ENCODE data around the gene KAT2B. TPM values are rescaled to one million over a fixed set of nuclear protein-coding genes. Genes with fewer than 3 reads are reported as not detected.
"Not testable (repeated sequence)": the region's sequence is repeated elsewhere in the genome, so short reads cannot be mapped to it uniquely, and the experiment has no call there.

KAT2B gene
- total RNA-seq, 1 experiment from 2014 or later = 11.3 TPM

- peak; percentile 84 for DNase-seq (ENCODE audit: low read depth)
These were observed 1.0 kb downstream of the KAT2B start for GRCh38 chr3:20041197-20041780.

- no peak for DNase-seq (ENCODE audit: low read depth)
These were observed 2.1 kb downstream of the KAT2B start for GRCh38 chr3:20042331-20042730.

GRCh38 chr3:20043396-20043795, 3.1 kb downstream of the KAT2B start:
- peak; percentile 74 for DNase-seq (ENCODE audit: low read depth)

- DNase-seq (ENCODE audit: low read depth) = no peak
These were observed 3.6 kb downstream of the KAT2B start for GRCh38 chr3:20043825-20044224.

GRCh38 chr3:20045141-20045540, 4.9 kb downstream of the KAT2B start:
- DNase-seq (ENCODE audit: low read depth) = not testable (repeated sequence)

GRCh38 chr3:20046556-20046955, 6.3 kb downstream of the KAT2B start:
- no peak for DNase-seq (ENCODE audit: low read depth)

GRCh38 chr3:20047341-20047779, 7.1 kb downstream of the KAT2B start:
- DNase-seq (ENCODE audit: low read depth) = no peak

GRCh38 chr3:20047976-20048883, 8.0 kb downstream of the KAT2B start:
- no peak for DNase-seq (ENCODE audit: low read depth)

- no peak for DNase-seq (ENCODE audit: low read depth)
These were observed 11.0 kb downstream of the KAT2B start for GRCh38 chr3:20051123-20051806.

GRCh38 chr3:20052851-20053250, 12.6 kb downstream of the KAT2B start:
- no peak for DNase-seq (ENCODE audit: low read depth)

GRCh38 chr3:20054549-20054987, 14.3 kb downstream of the KAT2B start:
- peak; percentile 89 for DNase-seq (ENCODE audit: low read depth)

GRCh38 chr3:20055020-20055775, 15.0 kb downstream of the KAT2B start:
- DNase-seq (ENCODE audit: low read depth) = no peak

- no peak for DNase-seq (ENCODE audit: low read depth)
These were observed 15.6 kb downstream of the KAT2B start for GRCh38 chr3:20055842-20056241.

- DNase-seq (ENCODE audit: low read depth) = peak; percentile 80
These were observed 16.7 kb downstream of the KAT2B start for GRCh38 chr3:20056725-20057611.

- no peak for DNase-seq (ENCODE audit: low read depth)
These were observed 17.4 kb downstream of the KAT2B start for GRCh38 chr3:20057612-20058180.

GRCh38 chr3:20059929-20060328, 19.7 kb downstream of the KAT2B start:
- DNase-seq (ENCODE audit: low read depth) = no peak

GRCh38 chr3:20060974-20061685, 20.9 kb downstream of the KAT2B start:
- no peak for DNase-seq (ENCODE audit: low read depth)

- DNase-seq (ENCODE audit: low read depth) = no peak
These were observed 22.8 kb downstream of the KAT2B start for GRCh38 chr3:20062996-20063395.

- no peak for DNase-seq (ENCODE audit: low read depth)
These were observed 24.1 kb downstream of the KAT2B start for GRCh38 chr3:20064387-20064786.

Data from RPMI7951 (cell line).